ENCODE measurements around the gene GPAT3.
"Not testable (repeated sequence)": the region's sequence is repeated elsewhere in the genome, so short reads cannot be mapped to it uniquely, and the experiment has no call there.

GPAT3 gene

DNA sequence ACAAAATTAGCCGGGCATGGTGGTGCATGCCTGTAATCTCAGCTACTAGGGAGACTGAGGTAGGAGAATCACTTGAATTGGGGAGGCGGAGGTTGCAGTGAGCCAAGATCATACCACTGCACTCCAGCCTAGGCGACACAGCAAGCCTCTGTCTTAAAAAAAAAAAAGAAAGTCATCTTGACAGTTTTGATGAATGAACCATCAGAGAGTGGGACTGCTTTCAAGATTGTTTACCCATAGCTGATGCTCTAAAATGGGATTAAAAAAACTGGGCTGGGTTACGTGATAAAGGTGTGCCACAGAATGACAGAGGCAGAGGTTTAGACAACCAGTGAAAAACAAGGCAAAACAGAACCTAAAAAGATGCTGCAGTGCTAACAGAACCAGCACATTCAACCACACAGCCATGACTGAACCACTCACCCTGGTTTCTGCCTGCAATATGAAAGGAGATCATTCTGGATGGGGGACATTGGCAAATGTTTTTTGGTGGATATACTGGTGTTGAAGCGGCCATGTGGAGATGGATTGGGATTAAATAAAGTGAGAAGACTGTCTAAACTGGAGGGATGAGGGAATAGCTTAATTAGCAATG is 22.2 kb downstream of the GPAT3 start:
- H3K36me3 ChIP-seq (ENCODE audit: control insufficient read depth, insufficient read depth, low read length) = no peaks in the 10 kb centered on the region
- H3K27ac ChIP-seq (ENCODE audit: low read depth, low read length) = no peak overlapping the region
- no peak overlapping the region for H3K4me3 ChIP-seq (ENCODE audit: low read length)
- H3K4me1 ChIP-seq (ENCODE audit: control insufficient read depth, insufficient read depth, low read length) = no peaks in the 10 kb centered on the region
- H3K9ac ChIP-seq (ENCODE audit: low read length) = no peak overlapping the region
- no peaks in the 10 kb centered on the region for H3K27me3 ChIP-seq (ENCODE audit: control insufficient read depth, insufficient read depth, low read length)

DNA sequence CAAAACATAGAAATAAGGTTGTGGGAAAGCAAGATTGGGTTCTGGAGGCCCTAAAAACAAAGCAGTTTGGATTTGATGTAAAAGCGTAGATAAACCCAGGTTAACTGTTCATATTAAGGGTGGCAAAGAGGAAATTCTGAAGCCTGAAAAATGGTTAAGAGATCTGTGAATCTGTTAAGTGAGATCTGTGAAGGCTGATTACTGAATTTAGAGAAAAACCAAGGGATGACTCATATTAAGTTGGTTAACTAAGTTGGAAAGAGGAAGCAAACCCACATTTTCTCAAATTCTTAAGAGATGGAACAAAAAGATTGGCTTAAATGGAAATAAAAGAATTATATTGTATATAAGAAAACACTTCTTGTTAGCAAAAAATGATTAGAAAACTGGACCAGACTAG is 22.8 kb downstream of the GPAT3 start:
- Histone ChIP-seq H3K36me3 (ENCODE audit: control insufficient read depth, insufficient read depth, low read length) (no peaks in the 10 kb centered on the region), H3K4me1 (ENCODE audit: control insufficient read depth, insufficient read depth, low read length) (no peaks in the 10 kb centered on the region), H3K4me3 (ENCODE audit: low read length) (no peak overlapping the region), H3K27me3 (ENCODE audit: control insufficient read depth, insufficient read depth, low read length) (no peaks in the 10 kb centered on the region), H3K9ac (ENCODE audit: low read length) (no peak overlapping the region), H3K27ac (ENCODE audit: low read depth, low read length) (no peak overlapping the region)

DNA sequence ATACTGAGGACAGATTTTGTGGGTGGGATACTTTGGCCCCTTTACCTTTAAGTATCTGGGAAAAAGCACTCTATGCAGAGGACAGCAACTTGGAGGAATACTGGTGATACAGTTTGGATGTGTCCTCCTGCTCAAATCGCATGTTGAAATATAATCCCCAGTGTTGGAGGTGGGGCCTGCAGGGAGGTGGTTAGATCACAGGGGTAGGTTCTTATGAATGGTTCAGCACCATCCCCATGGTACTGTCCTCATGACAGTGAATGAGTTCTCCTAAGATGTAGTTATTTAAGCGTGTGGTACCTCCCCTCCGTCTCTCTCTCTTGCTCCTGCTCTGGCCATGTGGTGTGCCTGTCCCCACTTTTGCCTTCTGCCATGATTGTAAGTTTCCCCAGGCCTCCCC is 24.6 kb downstream of the GPAT3 start:
- H3K27me3 ChIP-seq (ENCODE audit: control insufficient read depth, insufficient read depth, low read length) = no peaks in the 10 kb centered on the region
- no peak overlapping the region for H3K9ac ChIP-seq (ENCODE audit: low read length)
- no peaks in the 10 kb centered on the region for H3K36me3 ChIP-seq (ENCODE audit: control insufficient read depth, insufficient read depth, low read length)
- H3K27ac ChIP-seq (ENCODE audit: low read depth, low read length) = no peak overlapping the region
- no peak overlapping the region for H3K4me3 ChIP-seq (ENCODE audit: low read length)
- H3K4me1 ChIP-seq (ENCODE audit: control insufficient read depth, insufficient read depth, low read length) = no peaks in the 10 kb centered on the region

DNA sequence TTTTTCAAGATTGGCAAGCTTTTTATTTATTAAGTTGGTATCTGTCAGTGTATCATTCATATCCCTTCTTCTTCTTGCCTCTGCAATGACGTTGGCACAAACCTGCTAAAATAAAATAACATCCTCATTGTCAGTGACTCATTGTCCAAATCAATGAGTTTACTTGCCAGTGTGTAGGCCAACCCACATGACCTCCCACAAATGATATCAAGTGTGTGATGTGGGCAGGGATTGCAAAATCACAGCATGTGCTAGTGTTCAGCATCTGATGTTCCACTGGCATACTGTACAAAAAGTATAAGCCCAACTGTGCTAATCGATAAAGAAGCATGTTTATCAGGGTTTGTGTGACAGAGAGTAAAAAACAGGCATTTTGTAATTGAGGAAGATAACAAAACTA is 25.5 kb downstream of the GPAT3 start:
- H3K27ac ChIP-seq (ENCODE audit: low read depth, low read length) = no peak overlapping the region
- no peaks in the 10 kb centered on the region for H3K4me1 ChIP-seq (ENCODE audit: control insufficient read depth, insufficient read depth, low read length)
- H3K4me3 ChIP-seq (ENCODE audit: low read length) = no peak overlapping the region
- no peak overlapping the region for H3K9ac ChIP-seq (ENCODE audit: low read length)
- H3K27me3 ChIP-seq (ENCODE audit: control insufficient read depth, insufficient read depth, low read length) = no peaks in the 10 kb centered on the region
- H3K36me3 ChIP-seq (ENCODE audit: control insufficient read depth, insufficient read depth, low read length) = no peaks in the 10 kb centered on the region

DNA sequence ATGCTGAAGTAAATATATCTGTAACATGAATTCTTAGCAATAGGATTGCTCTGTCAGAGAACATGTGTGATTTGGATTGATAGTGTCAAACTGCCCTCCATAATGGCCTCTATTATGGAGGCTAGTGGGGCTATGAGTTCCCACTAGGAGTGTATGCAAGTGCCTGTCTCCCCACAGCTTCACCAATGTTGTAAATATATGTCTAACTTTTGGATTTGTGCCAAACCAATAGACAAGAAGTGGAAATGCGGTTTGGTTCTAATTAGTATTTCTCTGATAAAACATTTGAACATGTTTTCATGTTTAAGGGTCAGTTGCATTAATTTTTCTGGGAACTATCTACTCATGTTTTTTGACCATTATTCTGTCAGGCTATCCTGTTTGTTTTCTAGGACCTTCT is 28.1 kb downstream of the GPAT3 start:
- no peak overlapping the region for H3K27ac ChIP-seq (ENCODE audit: low read depth, low read length)
- no peak overlapping the region for H3K4me3 ChIP-seq (ENCODE audit: low read length)
- H3K36me3 ChIP-seq (ENCODE audit: control insufficient read depth, insufficient read depth, low read length) = no peaks in the 10 kb centered on the region
- H3K4me1 ChIP-seq (ENCODE audit: control insufficient read depth, insufficient read depth, low read length) = no peaks in the 10 kb centered on the region
- H3K9ac ChIP-seq (ENCODE audit: low read length) = no peak overlapping the region
- H3K27me3 ChIP-seq (ENCODE audit: control insufficient read depth, insufficient read depth, low read length) = no peaks in the 10 kb centered on the region

DNA sequence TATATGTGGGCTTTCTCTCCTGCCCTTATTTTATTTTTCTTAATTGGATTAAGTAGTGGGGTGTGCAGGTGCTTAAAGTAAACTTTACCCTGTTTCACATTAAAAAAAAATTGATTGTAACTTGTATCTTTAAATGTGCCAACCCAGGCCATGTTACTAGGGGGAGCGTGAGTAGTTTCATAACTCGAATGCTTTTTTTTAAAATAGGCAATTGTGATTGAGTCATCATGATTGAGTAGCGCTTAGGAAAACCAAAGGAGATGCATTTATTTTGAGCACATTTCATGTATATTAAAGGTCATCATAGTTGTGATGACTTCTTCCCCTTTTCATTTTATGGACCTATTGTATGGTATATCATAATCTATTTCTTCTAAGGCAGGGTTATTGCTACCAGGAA is 32.2 kb downstream of the GPAT3 start:
- Histone ChIP-seq H3K4me1 (ENCODE audit: control insufficient read depth, insufficient read depth, low read length) (no peaks in the 10 kb centered on the region), H3K27me3 (ENCODE audit: control insufficient read depth, insufficient read depth, low read length) (no peaks in the 10 kb centered on the region), H3K36me3 (ENCODE audit: control insufficient read depth, insufficient read depth, low read length) (no peaks in the 10 kb centered on the region), H3K9ac (ENCODE audit: low read length) (no peak overlapping the region), H3K4me3 (ENCODE audit: low read length) (no peak overlapping the region), H3K27ac (ENCODE audit: low read depth, low read length) (no peak overlapping the region)

DNA sequence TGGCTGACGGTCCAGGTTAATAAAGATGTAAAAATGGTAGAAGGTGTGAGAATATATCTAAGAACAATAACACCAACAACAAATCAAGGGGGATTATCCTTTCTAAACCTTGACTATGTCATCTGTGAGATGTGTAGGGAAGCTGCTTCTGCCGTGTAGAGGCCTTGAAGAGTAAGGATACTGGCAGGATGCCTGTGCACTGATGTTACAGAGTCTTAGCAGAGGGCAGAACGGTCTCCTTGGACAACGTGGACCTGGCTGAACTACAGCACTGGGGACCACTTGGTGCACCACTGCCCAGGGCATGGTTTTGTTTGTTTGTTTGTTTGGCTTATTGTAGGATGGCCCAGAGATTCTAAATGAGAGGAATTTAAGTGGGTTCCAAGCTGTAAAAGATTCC is 33.5 kb downstream of the GPAT3 start:
- H3K36me3 ChIP-seq (ENCODE audit: control insufficient read depth, insufficient read depth, low read length) = no peaks in the 10 kb centered on the region
- no peak overlapping the region for H3K9ac ChIP-seq (ENCODE audit: low read length)
- H3K27ac ChIP-seq (ENCODE audit: low read depth, low read length) = no peak overlapping the region
- no peak overlapping the region for H3K4me3 ChIP-seq (ENCODE audit: low read length)
- no peaks in the 10 kb centered on the region for H3K27me3 ChIP-seq (ENCODE audit: control insufficient read depth, insufficient read depth, low read length)
- H3K4me1 ChIP-seq (ENCODE audit: control insufficient read depth, insufficient read depth, low read length) = no peaks in the 10 kb centered on the region

DNA sequence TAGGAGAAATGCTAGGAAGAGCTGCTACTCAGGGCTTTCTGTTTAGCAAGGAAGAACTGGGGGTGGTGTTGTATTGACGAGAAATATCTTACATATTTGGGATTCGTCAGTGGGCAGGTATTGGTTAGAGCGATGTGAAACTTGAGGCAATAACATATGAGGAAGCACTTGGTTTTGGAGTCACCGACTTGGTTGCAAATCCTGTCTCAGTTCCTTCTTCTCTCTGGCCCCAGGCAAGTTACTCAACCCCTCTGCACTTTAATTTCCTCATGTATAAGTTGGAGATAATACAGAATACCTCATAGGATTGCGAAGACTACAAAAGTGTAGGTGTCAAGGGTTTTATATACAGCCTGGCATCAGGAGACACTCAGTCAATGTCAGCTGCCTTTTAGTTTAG is 34.1 kb downstream of the GPAT3 start:
- Histone ChIP-seq H3K4me1 (ENCODE audit: control insufficient read depth, insufficient read depth, low read length) (no peaks in the 10 kb centered on the region), H3K27me3 (ENCODE audit: control insufficient read depth, insufficient read depth, low read length) (no peaks in the 10 kb centered on the region), H3K27ac (ENCODE audit: low read depth, low read length) (no peak overlapping the region), H3K9ac (ENCODE audit: low read length) (no peak overlapping the region), H3K4me3 (ENCODE audit: low read length) (no peak overlapping the region), H3K36me3 (ENCODE audit: control insufficient read depth, insufficient read depth, low read length) (no peaks in the 10 kb centered on the region)

DNA sequence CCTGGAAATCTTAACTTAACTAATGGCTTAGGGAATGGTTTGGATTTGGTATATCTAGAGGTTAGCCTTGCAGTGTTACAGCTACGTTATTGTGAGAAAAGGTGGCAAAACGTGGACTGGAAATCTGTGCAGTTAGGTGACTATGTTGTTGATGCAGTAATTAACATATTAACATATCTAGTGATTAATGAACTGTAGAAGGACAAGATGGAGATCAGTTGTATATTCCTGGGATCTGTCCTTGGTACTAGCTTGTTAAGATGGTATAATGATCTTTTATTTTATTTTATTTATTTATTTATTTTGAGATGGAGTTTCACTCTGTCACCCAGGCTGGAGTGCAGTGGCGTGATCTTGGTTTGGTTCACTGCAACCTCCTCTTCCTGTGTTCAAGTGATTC is 36.9 kb downstream of the GPAT3 start:
- no peaks in the 10 kb centered on the region for H3K36me3 ChIP-seq (ENCODE audit: control insufficient read depth, insufficient read depth, low read length)
- no peak overlapping the region for H3K27ac ChIP-seq (ENCODE audit: low read depth, low read length)
- H3K4me1 ChIP-seq (ENCODE audit: control insufficient read depth, insufficient read depth, low read length) = no peaks in the 10 kb centered on the region
- H3K9ac ChIP-seq (ENCODE audit: low read length) = no peak overlapping the region
- H3K27me3 ChIP-seq (ENCODE audit: control insufficient read depth, insufficient read depth, low read length) = no peaks in the 10 kb centered on the region
- H3K4me3 ChIP-seq (ENCODE audit: low read length) = no peak overlapping the region

DNA sequence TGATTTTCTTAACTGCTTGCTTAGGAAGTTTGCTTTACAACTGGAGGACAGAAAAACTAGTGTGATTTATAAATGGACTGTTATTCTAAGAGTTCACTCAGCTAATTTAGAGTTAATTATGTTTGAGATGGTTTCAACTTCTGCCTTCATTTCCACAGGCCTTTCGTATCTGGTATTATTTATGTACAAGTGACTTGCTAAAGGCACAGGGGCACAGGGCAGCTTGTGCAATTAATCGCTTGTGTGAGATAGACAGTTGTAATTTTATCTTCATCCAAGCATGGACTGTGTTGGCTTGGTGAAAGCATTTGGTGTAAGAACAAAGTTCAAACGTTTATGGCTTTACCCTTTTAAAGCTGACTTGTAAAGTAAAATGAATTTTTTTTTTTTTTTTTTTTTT is 38.3 kb downstream of the GPAT3 start:
- no peak overlapping the region for H3K4me3 ChIP-seq (ENCODE audit: low read length)
- no peak overlapping the region for H3K27ac ChIP-seq (ENCODE audit: low read depth, low read length)
- no peaks in the 10 kb centered on the region for H3K27me3 ChIP-seq (ENCODE audit: control insufficient read depth, insufficient read depth, low read length)
- no peaks in the 10 kb centered on the region for H3K4me1 ChIP-seq (ENCODE audit: control insufficient read depth, insufficient read depth, low read length)
- no peaks in the 10 kb centered on the region for H3K36me3 ChIP-seq (ENCODE audit: control insufficient read depth, insufficient read depth, low read length)
- H3K9ac ChIP-seq (ENCODE audit: low read length) = no peak overlapping the region

DNA sequence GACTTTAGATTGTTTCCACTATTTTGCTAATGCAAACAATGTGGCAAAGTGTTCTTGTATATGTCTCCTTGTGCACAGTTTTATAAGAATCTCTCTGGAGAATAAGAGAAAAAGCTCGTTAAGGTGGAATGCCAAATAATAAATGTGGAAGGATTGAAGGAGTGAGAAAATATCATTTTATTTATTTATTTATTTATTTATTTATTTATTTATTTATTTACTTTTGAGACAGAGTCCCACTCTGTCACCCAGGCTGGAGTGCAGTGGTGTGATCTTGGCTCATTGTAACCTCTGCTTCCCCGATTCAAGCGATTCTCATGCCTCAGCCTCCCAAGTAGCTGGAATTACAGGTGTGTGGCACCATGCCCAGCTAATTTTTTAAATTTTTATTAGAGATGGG is 40.3 kb downstream of the GPAT3 start:
- H3K27ac ChIP-seq (ENCODE audit: low read depth, low read length); H3K9ac ChIP-seq (ENCODE audit: low read length); H3K36me3 ChIP-seq (ENCODE audit: control insufficient read depth, insufficient read depth, low read length); H3K4me1 ChIP-seq (ENCODE audit: control insufficient read depth, insufficient read depth, low read length); H3K27me3 ChIP-seq (ENCODE audit: control insufficient read depth, insufficient read depth, low read length); H3K4me3 ChIP-seq (ENCODE audit: low read length): not testable (repeated sequence)

DNA sequence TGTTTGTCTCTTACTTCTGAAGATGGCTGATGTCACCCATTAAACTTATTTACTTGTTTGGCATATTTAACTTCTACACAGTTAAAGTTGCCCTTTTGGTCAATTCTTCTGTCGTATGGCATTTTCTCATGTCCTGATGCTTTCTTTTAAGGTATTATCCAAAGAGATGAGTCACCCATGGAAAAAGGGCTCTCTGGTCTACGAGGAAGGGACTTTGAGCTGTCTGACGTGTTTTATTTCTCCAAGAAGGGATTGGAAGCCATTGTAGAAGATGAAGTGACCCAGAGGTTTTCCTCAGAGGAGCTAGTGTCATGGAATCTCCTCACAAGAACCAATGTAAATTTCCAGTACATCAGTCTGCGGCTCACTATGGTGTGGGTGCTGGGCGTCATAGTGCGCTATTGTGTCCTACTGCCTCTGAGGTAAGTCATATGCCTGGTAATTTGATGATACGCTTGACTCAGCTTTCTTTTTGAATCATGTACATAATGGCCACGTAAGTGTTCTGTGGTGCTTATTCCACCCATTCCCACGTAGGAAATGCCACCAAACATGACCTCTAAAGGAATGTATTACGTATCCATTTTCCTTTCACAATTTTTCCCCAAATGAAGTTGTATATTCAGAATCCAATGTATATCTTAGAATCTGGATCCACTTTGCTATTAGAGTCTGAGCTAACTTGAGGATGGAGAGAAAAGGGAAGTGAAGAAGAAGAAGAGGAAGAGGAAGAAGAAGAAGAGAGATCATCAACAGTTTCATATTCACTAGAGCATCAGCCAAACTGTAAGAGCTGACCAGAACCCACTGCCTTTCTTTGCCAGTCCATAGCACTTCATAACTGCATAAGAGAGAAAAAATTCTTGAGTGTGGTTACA is 45.7 kb downstream of the GPAT3 start:
- no peaks in the 10 kb centered on the region for H3K36me3 ChIP-seq (ENCODE audit: control insufficient read depth, insufficient read depth, low read length)
- no peak overlapping the region for H3K27ac ChIP-seq (ENCODE audit: low read depth, low read length)
- no peak overlapping the region for H3K9ac ChIP-seq (ENCODE audit: low read length)
- peaks cover 2% of the 10 kb centered on the region for H3K4me1 ChIP-seq (ENCODE audit: control insufficient read depth, insufficient read depth, low read length)
- no peak overlapping the region for H3K4me3 ChIP-seq (ENCODE audit: low read length)
- no peaks in the 10 kb centered on the region for H3K27me3 ChIP-seq (ENCODE audit: control insufficient read depth, insufficient read depth, low read length)

DNA sequence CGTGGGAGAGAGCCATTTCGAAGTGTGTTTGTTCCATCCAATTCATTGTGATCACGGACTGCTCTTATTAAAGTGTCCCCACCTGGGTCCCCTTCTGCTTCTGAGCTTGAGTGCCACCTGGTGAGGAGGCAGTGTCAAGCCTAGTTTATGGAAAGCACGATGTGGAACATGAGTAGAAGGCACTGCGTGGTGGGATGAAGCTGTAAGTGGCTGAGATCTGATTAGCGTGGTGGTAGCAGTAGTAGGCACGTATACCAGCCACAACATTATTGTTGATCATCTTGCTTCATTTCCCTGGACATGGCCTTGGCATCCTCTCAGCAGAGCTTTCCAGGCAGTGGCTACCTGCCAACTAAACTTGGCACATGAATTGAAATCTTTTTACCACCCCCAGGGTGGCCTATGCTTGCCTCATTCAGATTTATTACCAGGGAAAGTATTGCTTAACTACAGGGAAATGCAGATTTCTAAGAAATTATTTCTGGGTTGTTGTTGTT is 46.4 kb downstream of the GPAT3 start:
- Histone ChIP-seq H3K36me3 (ENCODE audit: control insufficient read depth, insufficient read depth, low read length) (no peaks in the 10 kb centered on the region), H3K27me3 (ENCODE audit: control insufficient read depth, insufficient read depth, low read length) (no peaks in the 10 kb centered on the region), H3K4me3 (ENCODE audit: low read length) (no peak overlapping the region), H3K4me1 (ENCODE audit: control insufficient read depth, insufficient read depth, low read length) (peaks cover 2% of the 10 kb centered on the region), H3K9ac (ENCODE audit: low read length) (no peak overlapping the region), H3K27ac (ENCODE audit: low read depth, low read length) (no peak overlapping the region)
